GM12872 (cell line): ENCODE results near the gene TUBA4B.

ENCODE experiments used
- CTCF ChIP-seq: IDR thresholded peaks from 3 replicates; pipeline ENCODE4 v1.5.1; 2011; ENCODE audit warnings: low read depth, mild to moderate bottlenecking, low read length, moderate library complexity; ENCODE audit not compliant: insufficient read depth

TUBA4B gene

GRCh38 chr2:219207884-219208740, 44.9 kb upstream of the TUBA4B start:
- TF ChIP-seq CTCF, result no peak

- no peak for TF ChIP-seq CTCF
Measured at GRCh38 chr2:219209236-219210195, 43.5 kb upstream of the TUBA4B start.

- no peak for TF ChIP-seq CTCF
Measured at GRCh38 chr2:219210196-219210885, 42.7 kb upstream of the TUBA4B start.

GRCh38 chr2:219210886-219211362, 42.1 kb upstream of the TUBA4B start:
- no peak for TF ChIP-seq CTCF

GRCh38 chr2:219213026-219213415, 40.0 kb upstream of the TUBA4B start:
- no peak for TF ChIP-seq CTCF

- no peak for TF ChIP-seq CTCF
Measured at GRCh38 chr2:219213486-219214071, 39.5 kb upstream of the TUBA4B start.
